HG02943 (cell line): ENCODE data around the gene PAGE4.

Experiments
- ATAC-seq: cut with Tn5 transposase; IDR thresholded peaks from one replicate; pipeline ENCODE4 v1.9.1; 2021; ENCODE audit warnings: mild to moderate bottlenecking, low read depth, moderate library complexity; ENCODE audit not compliant: unreplicated experiment

PAGE4 gene

DNA sequence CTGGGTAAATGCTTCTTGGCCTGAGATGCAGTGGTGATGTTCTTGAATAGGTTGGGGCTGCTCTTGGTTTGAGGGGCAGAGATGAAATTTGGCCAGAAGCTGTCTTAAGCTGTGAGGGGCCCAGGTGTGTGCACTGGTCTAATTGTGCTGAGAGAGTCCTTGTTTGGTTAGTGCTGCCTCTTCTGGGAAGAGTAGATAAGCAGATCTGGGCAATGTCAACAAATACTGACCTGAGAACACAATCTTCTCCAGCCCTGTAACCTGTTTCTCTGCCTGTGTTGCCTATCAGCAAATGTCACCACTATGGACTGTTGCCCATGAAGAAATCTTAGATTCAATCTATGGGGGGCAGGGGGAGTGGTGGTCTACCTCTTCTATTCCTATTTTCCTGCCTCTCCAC, 33.0 kb downstream of the PAGE4 start:
- ATAC-seq: no peak

- ATAC-seq: no peak
These were observed 39.6 kb downstream of the PAGE4 start for GRCh38 chrX:49868739-49869138.

DNA sequence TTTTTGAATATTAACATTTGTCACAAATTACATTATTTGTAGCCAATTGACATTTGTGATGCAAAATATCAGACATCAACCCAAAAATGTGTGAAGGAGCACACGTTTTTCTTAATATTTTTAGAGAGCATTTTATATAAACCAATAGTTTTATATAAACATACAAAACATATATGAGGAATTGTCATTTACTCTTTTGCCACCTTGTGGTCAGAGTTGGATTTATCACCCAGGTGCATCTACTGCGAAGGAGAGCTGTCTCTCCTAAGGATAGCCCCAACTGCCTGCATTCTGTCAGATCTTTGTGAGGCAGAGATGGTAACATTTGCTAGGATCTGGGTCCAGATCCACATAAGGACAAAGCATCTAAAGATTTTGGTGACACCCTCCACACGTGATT, 47.6 kb downstream of the PAGE4 start:
- ATAC-seq: no peak

DNA sequence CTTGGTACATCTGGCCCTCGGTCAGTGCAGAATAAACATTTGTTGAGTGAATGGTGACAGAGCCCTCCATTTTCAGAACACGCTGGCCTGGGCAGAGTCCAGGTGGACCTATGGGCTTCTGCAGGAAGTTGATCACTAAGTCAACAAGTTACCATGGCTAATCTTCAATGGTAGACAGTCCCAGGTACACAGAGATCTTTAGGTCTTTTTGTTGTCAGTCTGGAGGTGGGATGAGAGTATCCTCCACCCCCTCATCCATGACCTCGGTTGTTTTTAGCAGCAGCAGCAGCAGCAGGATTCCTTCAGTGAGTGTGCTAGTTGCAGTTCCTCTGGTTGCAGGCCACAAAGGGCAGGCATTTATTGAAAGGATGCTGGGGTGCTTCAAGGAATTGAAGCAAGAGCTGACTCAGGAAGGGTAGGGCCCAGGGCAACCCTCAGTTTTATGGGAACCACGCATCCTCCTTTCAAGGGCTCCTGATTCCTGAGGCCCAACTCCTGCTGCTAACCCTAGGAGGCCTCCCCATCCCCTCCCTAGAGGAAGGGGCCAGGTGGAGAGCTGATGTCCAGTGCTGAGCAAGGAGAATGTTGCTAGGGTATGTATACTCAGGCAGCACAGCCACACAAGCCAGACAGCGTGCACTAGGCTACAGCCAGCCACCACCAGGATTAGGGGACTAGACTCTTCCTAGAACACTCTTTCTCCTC, 48.4 kb downstream of the PAGE4 start:
- no peak for ATAC-seq

DNA sequence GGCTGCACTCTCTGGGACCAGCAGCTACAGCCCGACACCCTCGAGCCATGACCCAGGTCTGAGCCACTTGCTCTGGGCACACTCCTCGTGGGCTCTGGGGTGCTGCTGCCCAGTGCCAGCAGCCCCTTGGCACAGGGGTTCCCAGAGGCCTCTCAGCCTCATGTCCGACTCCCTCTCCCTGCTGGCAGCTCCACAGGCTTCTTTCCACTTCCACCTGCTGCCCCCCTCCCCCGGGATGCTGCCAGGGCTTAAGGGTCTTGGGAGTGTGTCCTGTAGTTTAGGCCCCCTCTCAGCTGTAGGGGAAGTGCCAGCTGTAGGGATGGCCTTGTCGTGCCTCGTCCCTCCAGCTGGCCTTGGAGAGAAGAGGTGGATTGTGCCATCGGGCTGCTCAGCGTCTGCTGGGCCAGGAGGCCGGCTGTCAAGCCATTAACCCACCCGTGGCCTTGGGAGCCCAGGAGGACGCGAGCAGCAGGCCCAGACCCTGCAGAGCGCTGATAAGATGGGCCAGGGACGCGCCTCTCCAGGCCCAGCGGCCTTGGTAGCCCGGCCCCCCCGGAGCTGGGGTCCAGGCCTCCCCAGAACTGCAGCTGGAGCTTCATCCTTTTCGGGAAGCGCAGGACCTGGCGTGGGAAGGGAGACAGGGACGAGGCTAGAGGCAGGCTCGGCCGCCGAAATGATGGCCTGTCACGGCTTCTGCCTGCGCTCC, 49.2 kb downstream of the PAGE4 start:
- no peak for ATAC-seq

- peak; percentile 83 for ATAC-seq
These were observed 49.9 kb downstream of the PAGE4 start, which contains the start of gene USP27X for GRCh38 chrX:49878834-49879655. Gene USP27X (plus strand): TSS chrX:49879484. CDS start chrX:49880308, 824 bp downstream.

GRCh38 chrX:49879656-49880277, 50.7 kb downstream of the PAGE4 start:
- ATAC-seq: peak; percentile 22

- no peak for ATAC-seq
These were observed 51.6 kb downstream of the PAGE4 start for GRCh38 chrX:49880668-49881067.
